ENCODE measurements around the gene OR4C11. TPM values are rescaled to one million over a fixed set of nuclear protein-coding genes. Genes with fewer than 3 reads are reported as not detected.

OR4C11 gene, protein sequence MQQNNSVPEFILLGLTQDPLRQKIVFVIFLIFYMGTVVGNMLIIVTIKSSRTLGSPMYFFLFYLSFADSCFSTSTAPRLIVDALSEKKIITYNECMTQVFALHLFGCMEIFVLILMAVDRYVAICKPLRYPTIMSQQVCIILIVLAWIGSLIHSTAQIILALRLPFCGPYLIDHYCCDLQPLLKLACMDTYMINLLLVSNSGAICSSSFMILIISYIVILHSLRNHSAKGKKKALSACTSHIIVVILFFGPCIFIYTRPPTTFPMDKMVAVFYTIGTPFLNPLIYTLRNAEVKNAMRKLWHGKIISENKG
- not detected in 2 replicates for total RNA-seq
- not detected for total RNA-seq (2013)
- not detected in 2 replicates for polyA plus RNA-seq
- polyA minus RNA-seq: not detected in 2 replicates

DNA sequence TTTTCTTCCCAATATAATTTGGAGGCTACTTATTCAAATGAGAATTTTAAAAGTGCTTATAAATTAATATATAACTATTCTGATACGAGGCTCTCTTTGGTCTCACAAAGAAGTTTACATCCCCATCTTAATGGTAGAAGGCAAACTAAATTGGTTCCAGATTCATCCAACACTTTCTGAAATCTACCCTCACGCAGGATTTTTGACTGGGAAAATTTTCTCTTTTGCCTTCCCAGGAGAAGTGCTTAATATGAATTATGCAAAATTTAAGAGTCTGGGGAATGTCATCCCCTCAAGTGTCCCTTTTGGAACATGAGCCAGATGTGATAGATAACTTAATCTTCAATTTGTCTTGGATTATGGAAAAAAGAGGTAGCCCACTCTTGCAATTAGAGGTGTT is at the start of gene OR4C11:
Gene OR4C11 (minus strand): TSS at position 101 of the 400 bp plus-strand sequence. CDS start 3,272 bp downstream, outside the sequence.
- CTCF ChIA-PET: no interaction called here
- H3K4me2 ChIP-seq (replicated peaks; ENCODE audit: low read depth, low read length, poor library complexity, severe bottlenecking): no peak within 1 kb of the TSS
- POLR2A ChIA-PET: no interaction called here
- DNase-seq: no peak
- intact Hi-C loops (cut with micrococcal nuclease): no loop called here
- no peaks in the 10 kb centered on the region for H3K79me2 ChIP-seq (ENCODE audit: control insufficient read depth, insufficient read depth, low read length)
- H3K27ac ChIP-seq (ENCODE audit: low read length in 2 of 2): no peak within 1 kb of the TSS
- H3K9me3 Mint-ChIP-seq (ENCODE audit: insufficient read depth): peaks cover 8% of the 10 kb centered on the region
- no peak within 1 kb of the TSS for H3K4me3 ChIP-seq (ENCODE audit: control extremely low read depth in 1 of 5, extremely low read depth in 1 of 5, insufficient read depth in 1 of 5, low read depth in 2 of 5, low read length in 4 of 5)
- no peaks in the 10 kb centered on the region for H3K36me3 ChIP-seq (replicated peaks in 1 of 2; ENCODE audit: control extremely low read depth in 1 of 2, control insufficient read depth in 1 of 2, extremely low read depth in 1 of 2, insufficient read depth in 2 of 2, low read length in 1 of 2)
- H3K27me3 ChIP-seq (replicated peaks in 1 of 4; ENCODE audit: control extremely low read depth in 1 of 4, control insufficient read depth in 3 of 4, insufficient read depth in 4 of 4, low read length in 3 of 4): no peaks in the 10 kb centered on the region
- H3K9ac ChIP-seq (ENCODE audit: low read length): no peak within 1 kb of the TSS
- peaks cover 0 to 3% (median 2%) of the 10 kb centered on the region in 3 donors for H3K9me3 ChIP-seq (ENCODE audit: control extremely low read depth in 1 of 3, control insufficient read depth in 2 of 3, insufficient read depth in 1 of 3, low read length in 2 of 3)
- no peaks in the 10 kb centered on the region for H3K4me1 ChIP-seq (ENCODE audit: control insufficient read depth in 2 of 2, insufficient read depth in 2 of 2, low read length in 2 of 2)
- H3K4me3 Mint-ChIP-seq: no peak within 1 kb of the TSS
- H4K20me1 ChIP-seq (ENCODE audit: control insufficient read depth, insufficient read depth, low read length, poor library complexity, severe bottlenecking): no peaks in the 10 kb centered on the region
- TF ChIP-seq, protein P1, sequence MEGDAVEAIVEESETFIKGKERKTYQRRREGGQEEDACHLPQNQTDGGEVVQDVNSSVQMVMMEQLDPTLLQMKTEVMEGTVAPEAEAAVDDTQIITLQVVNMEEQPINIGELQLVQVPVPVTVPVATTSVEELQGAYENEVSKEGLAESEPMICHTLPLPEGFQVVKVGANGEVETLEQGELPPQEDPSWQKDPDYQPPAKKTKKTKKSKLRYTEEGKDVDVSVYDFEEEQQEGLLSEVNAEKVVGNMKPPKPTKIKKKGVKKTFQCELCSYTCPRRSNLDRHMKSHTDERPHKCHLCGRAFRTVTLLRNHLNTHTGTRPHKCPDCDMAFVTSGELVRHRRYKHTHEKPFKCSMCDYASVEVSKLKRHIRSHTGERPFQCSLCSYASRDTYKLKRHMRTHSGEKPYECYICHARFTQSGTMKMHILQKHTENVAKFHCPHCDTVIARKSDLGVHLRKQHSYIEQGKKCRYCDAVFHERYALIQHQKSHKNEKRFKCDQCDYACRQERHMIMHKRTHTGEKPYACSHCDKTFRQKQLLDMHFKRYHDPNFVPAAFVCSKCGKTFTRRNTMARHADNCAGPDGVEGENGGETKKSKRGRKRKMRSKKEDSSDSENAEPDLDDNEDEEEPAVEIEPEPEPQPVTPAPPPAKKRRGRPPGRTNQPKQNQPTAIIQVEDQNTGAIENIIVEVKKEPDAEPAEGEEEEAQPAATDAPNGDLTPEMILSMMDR (IDR thresholded peaks at IDR 0.05): no peak
- no peak for TF ChIP-seq EZH2 (IDR thresholded peaks at IDR 0.05; ENCODE audit: borderline replicate concordance, insufficient read depth, low read depth, low read length, poor library complexity, severe bottlenecking)
- no peak within 1 kb of the TSS for H3K27ac Mint-ChIP-seq
- H2AFZ ChIP-seq (ENCODE audit: insufficient read depth, low read depth, low read length, poor library complexity, severe bottlenecking): no peak within 1 kb of the TSS
- no peaks in the 10 kb centered on the region for H3K4me1 Mint-ChIP-seq
- no peak for ATAC-seq (ENCODE audit: low read depth)
- WGBS (ENCODE audit: insufficient coverage): no CpG with 5 or more reads among the region's 2 CpGs
- no peaks in the 10 kb centered on the region for H3K27me3 Mint-ChIP-seq

DNA sequence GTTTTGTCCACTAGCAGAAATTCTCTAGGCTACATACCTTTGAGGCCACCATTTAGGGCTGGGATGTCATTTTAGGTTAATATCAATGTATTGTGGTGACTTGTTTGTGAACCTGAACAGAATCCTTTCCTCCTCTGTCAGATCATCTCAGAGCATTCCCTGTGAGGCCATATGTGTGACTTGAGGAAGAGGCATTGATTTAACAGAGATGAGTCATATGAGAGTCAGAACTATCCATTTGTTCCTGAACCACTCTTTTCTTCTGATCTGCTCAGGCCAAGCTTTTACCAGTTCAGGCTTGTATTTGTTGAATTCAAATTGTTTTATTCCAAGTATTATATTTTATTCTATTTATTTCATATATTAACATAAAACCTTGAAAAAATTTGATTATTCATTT is 47.7 kb upstream of the OR4C11 start:
- Histone ChIP-seq H3K9ac (ENCODE audit: low read length) (no peak overlapping the region), H3K27me3 (replicated peaks in 1 of 4; ENCODE audit: control extremely low read depth in 1 of 4, control insufficient read depth in 3 of 4, insufficient read depth in 4 of 4, low read length in 3 of 4) (no peaks in the 10 kb centered on the region), H2AFZ (ENCODE audit: insufficient read depth, low read depth, low read length, poor library complexity, severe bottlenecking) (no peak overlapping the region), H3K4me2 (replicated peaks; ENCODE audit: low read depth, low read length, poor library complexity, severe bottlenecking) (no peak overlapping the region), H4K20me1 (ENCODE audit: control insufficient read depth, insufficient read depth, low read length, poor library complexity, severe bottlenecking) (no peaks in the 10 kb centered on the region), H3K9me3 (ENCODE audit: control extremely low read depth in 1 of 3, control insufficient read depth in 2 of 3, insufficient read depth in 1 of 3, low read length in 2 of 3) (no peaks in the 10 kb centered on the region), H3K79me2 (ENCODE audit: control insufficient read depth, insufficient read depth, low read length) (no peaks in the 10 kb centered on the region), H3K27ac (ENCODE audit: low read length in 2 of 2) (no peak overlapping the region), H3K4me1 (ENCODE audit: control insufficient read depth in 2 of 2, insufficient read depth in 2 of 2, low read length in 2 of 2) (no peaks in the 10 kb centered on the region), H3K4me3 (ENCODE audit: control extremely low read depth in 1 of 5, extremely low read depth in 1 of 5, insufficient read depth in 1 of 5, low read depth in 2 of 5, low read length in 4 of 5) (no peak overlapping the region), H3K36me3 (replicated peaks in 1 of 2; ENCODE audit: control extremely low read depth in 1 of 2, control insufficient read depth in 1 of 2, extremely low read depth in 1 of 2, insufficient read depth in 2 of 2, low read length in 1 of 2) (no peaks in the 10 kb centered on the region)
- Mint-ChIP-seq H3K27me3 (no peaks in the 10 kb centered on the region), H3K4me1 (peaks cover 5% of the 10 kb centered on the region), H3K27ac (no peak overlapping the region), H3K9me3 (ENCODE audit: insufficient read depth) (peaks cover 8% of the 10 kb centered on the region), H3K4me3 (no peak overlapping the region)
- ATAC-seq (ENCODE audit: low read depth) (no peak), DNase-seq (no peak)
- POLR2A ChIA-PET: no interaction called here
- CTCF ChIA-PET: no interaction called here
- TF ChIP-seq EZH2 (IDR thresholded peaks at IDR 0.05; ENCODE audit: borderline replicate concordance, insufficient read depth, low read depth, low read length, poor library complexity, severe bottlenecking): no peak
- TF ChIP-seq, protein P1 (IDR thresholded peaks at IDR 0.05): no peak
- intact Hi-C loops (cut with micrococcal nuclease): no loop called here
